ENCODE data around the gene PGM3. TPM values are rescaled to one million over a fixed set of nuclear protein-coding genes. Genes with fewer than 3 reads are reported as not detected.

PGM3 gene
- total RNA-seq, 1 donor from 2014 or later, result 52.4 TPM

DNA sequence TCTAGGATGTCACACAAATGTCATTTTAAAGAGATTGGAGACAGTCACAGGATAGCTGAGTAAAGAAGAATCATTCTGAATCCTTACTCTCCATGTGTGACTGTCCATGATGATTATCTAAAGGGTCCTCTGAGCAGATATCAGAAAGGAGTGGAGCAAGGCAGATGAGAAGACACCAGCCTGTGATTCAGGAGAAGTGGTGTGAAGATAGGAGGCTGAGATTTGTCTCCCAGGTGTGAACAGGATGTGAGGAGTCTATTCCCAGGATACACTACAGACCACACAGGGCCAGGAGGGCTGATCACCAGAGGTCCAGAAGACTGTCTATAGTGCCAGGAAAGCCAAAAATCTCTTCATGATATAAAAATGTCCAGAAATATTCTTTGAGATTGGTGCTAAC is 27.1 kb upstream of the PGM3 start:
- H3K27ac Mint-ChIP-seq (ENCODE audit: unreplicated experiment), result no peak overlapping the region
- TF ChIP-seq, protein P1, sequence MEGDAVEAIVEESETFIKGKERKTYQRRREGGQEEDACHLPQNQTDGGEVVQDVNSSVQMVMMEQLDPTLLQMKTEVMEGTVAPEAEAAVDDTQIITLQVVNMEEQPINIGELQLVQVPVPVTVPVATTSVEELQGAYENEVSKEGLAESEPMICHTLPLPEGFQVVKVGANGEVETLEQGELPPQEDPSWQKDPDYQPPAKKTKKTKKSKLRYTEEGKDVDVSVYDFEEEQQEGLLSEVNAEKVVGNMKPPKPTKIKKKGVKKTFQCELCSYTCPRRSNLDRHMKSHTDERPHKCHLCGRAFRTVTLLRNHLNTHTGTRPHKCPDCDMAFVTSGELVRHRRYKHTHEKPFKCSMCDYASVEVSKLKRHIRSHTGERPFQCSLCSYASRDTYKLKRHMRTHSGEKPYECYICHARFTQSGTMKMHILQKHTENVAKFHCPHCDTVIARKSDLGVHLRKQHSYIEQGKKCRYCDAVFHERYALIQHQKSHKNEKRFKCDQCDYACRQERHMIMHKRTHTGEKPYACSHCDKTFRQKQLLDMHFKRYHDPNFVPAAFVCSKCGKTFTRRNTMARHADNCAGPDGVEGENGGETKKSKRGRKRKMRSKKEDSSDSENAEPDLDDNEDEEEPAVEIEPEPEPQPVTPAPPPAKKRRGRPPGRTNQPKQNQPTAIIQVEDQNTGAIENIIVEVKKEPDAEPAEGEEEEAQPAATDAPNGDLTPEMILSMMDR (conservative IDR thresholded peaks at IDR 0.05), result no peak
- H3K27me3 Mint-ChIP-seq (ENCODE audit: low read depth), result no peaks in the 10 kb centered on the region
- H3K9me3 Mint-ChIP-seq, result no peaks in the 10 kb centered on the region
- DNase-seq (ENCODE audit: low read depth, low spot score), result no peak
- no peaks in the 10 kb centered on the region for H3K36me3 Mint-ChIP-seq (ENCODE audit: low read depth)
- H3K4me1 Mint-ChIP-seq, result peaks cover 3% of the 10 kb centered on the region
- no peak overlapping the region for H3K4me3 Mint-ChIP-seq

DNA sequence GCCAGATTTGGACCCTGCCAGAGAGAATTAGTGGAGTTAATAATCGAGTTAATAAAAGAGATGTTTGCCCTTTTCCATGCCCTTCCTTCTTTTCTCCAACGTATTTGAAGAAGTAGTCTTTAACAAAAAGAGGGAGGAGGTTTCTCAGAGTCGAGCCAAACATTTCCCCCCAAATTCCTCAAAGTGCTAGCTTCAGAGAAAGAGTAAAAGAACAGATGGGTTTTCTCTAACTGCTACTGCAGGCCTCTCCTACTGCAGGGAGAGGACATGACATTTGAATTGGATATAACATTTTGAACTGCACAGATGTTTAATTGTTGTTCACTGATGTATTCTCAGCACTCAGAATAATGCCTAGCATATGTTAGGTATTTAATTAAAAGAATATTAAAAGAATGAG is 25.6 kb upstream of the PGM3 start:
- H3K36me3 Mint-ChIP-seq (ENCODE audit: low read depth), result no peaks in the 10 kb centered on the region
- no peak overlapping the region for H3K27ac Mint-ChIP-seq (ENCODE audit: unreplicated experiment)
- TF ChIP-seq, protein P1 (conservative IDR thresholded peaks at IDR 0.05), result no peak
- H3K27me3 Mint-ChIP-seq (ENCODE audit: low read depth), result no peaks in the 10 kb centered on the region
- no peaks in the 10 kb centered on the region for H3K9me3 Mint-ChIP-seq
- DNase-seq (ENCODE audit: low read depth, low spot score), result no peak
- no peak overlapping the region for H3K4me3 Mint-ChIP-seq
- peaks cover 4% of the 10 kb centered on the region for H3K4me1 Mint-ChIP-seq

DNA sequence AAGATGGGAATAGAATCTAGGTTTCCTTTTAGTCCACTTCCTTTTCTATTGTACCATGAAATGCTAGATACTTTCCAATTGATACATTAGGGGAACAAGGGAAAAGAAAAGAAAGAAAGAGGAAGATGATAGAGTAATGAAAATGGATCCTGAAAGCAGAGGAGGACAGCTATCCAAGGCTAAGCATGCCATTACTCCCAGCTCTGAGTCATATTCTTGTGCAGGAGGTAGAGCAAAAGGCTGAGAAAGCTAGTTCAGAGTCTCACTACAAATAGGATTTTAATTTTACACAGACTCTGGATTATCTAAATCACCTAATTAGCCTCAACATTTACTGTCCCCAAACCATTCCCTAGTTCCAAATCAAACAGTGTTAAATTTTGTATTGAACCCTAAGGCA is 23.7 kb upstream of the PGM3 start:
- H3K4me3 Mint-ChIP-seq, result no peak overlapping the region
- DNase-seq (ENCODE audit: low read depth, low spot score), result no peak
- H3K27ac Mint-ChIP-seq (ENCODE audit: unreplicated experiment), result no peak overlapping the region
- no peaks in the 10 kb centered on the region for H3K27me3 Mint-ChIP-seq (ENCODE audit: low read depth)
- H3K9me3 Mint-ChIP-seq, result no peaks in the 10 kb centered on the region
- TF ChIP-seq, protein P1 (conservative IDR thresholded peaks at IDR 0.05), result no peak
- H3K36me3 Mint-ChIP-seq (ENCODE audit: low read depth), result no peaks in the 10 kb centered on the region
- H3K4me1 Mint-ChIP-seq, result peaks cover 4% of the 10 kb centered on the region

DNA sequence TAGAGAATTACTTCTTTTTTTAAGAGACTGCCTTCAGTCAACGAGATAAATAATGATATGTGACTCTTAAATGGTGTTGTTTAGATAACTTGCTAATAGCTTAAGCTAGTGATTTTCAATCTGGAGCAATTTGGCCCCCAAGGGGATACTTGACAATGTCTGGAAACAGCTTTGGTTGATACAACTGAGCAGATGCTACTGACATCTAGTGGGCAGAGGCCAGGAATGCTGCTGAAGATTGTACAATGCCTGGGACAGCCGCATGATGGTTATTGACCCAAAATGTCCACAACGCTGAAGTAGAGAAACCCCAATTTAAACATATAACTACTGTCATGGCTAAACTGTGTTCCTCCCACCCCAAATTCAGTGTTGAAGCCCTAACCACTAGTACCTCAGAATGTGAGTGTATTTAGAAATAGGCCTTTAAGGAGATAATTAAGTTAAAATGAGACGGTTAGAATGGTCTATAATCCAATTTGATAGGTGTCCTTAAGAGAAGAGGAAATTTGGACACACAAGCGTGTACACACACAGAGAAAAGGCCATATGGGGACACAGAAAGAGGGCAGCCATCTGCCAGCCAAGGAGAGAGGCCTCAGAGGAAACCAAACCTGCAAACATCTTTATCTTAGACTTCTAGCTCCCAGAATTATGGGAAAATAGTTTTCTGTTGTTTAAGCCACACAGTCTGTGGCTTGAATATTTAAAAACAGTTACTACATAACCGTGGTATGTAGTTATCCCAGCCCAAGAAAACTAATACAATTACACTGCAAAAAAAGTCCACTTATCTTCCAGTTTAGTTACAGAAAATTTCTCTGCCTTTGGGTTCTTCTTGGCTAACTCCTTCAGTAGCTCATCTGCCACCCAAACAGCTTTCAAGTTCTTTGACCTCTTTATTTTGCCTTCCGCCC is 22.3 kb upstream of the PGM3 start:
- TF ChIP-seq, protein P1 (conservative IDR thresholded peaks at IDR 0.05), result peak; percentile 78
- Mint-ChIP-seq H3K4me1 (peaks cover 4% of the 10 kb centered on the region), H3K27me3 (ENCODE audit: low read depth) (no peaks in the 10 kb centered on the region), H3K4me3 (no peak overlapping the region), H3K36me3 (ENCODE audit: low read depth) (no peaks in the 10 kb centered on the region), H3K9me3 (no peaks in the 10 kb centered on the region), H3K27ac (ENCODE audit: unreplicated experiment) (no peak overlapping the region)
- peak; percentile 48 for DNase-seq (ENCODE audit: low read depth, low spot score)

DNA sequence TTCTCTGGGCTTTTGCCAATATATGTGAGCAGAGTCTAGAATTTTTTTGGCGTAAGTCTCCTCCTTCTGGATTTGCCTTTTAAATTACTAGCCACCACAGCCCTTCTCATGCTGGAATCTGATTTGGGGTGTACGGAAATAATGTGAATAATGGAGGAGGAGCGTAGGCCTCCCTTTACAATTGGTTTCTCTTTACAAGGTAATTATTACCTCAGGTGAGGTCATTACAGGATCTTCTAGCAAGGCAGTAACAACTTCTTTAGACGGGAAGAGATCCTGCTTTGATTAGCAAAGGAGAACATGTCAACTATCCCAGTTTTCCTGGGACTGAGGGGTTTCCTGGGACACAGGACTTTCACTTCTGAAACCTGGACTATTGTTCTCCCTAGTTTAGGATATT is 9.0 kb upstream of the PGM3 start:
- Mint-ChIP-seq H3K4me1 (no peaks in the 10 kb centered on the region), H3K27ac (ENCODE audit: unreplicated experiment) (no peak overlapping the region), H3K36me3 (ENCODE audit: low read depth) (peaks cover 7% of the 10 kb centered on the region), H3K9me3 (peaks cover 7% of the 10 kb centered on the region), H3K4me3 (no peak overlapping the region), H3K27me3 (ENCODE audit: low read depth) (no peaks in the 10 kb centered on the region)
- no peak for DNase-seq (ENCODE audit: low read depth, low spot score)
- TF ChIP-seq, protein P1 (conservative IDR thresholded peaks at IDR 0.05), result no peak

All from neural crest cell (in vitro differentiated cells).